PFSK-1 (cell line): ENCODE data around the gene YTHDF1.

Experiments used
- FOXP2 ChIP-seq: optimal IDR thresholded peaks from 2 replicates; pipeline ENCODE3; 2011; ENCODE audit warnings: borderline replicate concordance, control low read depth, inconsistent platforms; ENCODE audit not compliant: insufficient read depth; ENCODE audit errors: extremely low read length, extremely low read depth
- POLR2AphosphoS5 ChIP-seq: IDR thresholded peaks from 2 replicates; pipeline ENCODE4 v1.6.1; 2012; ENCODE audit warnings: low read depth, mild to moderate bottlenecking, control low read depth, low read length, moderate library complexity
- REST ChIP-seq, 2 experiments: IDR thresholded peaks; 2 replicates each; pipeline versions ENCODE4 v1.6.1 to v1.8.0; 2011 to 2012; ENCODE audit warnings: low read depth in 2 of 2, low read length in 2 of 2, control low read depth in 1 of 2, inconsistent platforms in 1 of 2, mild to moderate bottlenecking in 1 of 2, moderate library complexity in 1 of 2; ENCODE audit not compliant: insufficient read depth in 1 of 2
- SIN3A ChIP-seq: IDR thresholded peaks from 2 replicates; pipeline ENCODE4 v1.6.1; 2012; ENCODE audit warnings: mild to moderate bottlenecking, low read length, moderate library complexity, borderline replicate concordance; ENCODE audit not compliant: insufficient read depth
- TAF1 ChIP-seq: IDR thresholded peaks from 2 replicates; pipeline ENCODE4 v1.6.1; 2012; ENCODE audit warnings: low read length, control low read depth, borderline replicate concordance; ENCODE audit not compliant: insufficient read depth

Gene YTHDF1

GRCh38 chr20:63212393-63212730, 3.6 kb downstream of the YTHDF1 start:
- TF ChIP-seq SIN3A (no peak), POLR2AphosphoS5 (no peak), FOXP2 (no peak), REST (IDR thresholded peaks at IDR 0.05; ENCODE audit: insufficient read depth in 1 of 2, low read depth in 2 of 2, low read length in 2 of 2) (no peak)

GRCh38 chr20:63210011-63210605, 5.8 kb downstream of the YTHDF1 start:
- no peak for TF ChIP-seq TAF1
- no peak for TF ChIP-seq REST (IDR thresholded peaks at IDR 0.05; ENCODE audit: insufficient read depth in 1 of 2, low read depth in 2 of 2, low read length in 2 of 2)
- no peak for TF ChIP-seq POLR2AphosphoS5
- no peak for TF ChIP-seq FOXP2
- no peak for TF ChIP-seq SIN3A

GRCh38 chr20:63208346-63208909, 7.5 kb downstream of the YTHDF1 start:
- no peak for TF ChIP-seq TAF1
- no peak for TF ChIP-seq SIN3A
- no peak for TF ChIP-seq FOXP2
- TF ChIP-seq POLR2AphosphoS5 = no peak
- TF ChIP-seq REST (IDR thresholded peaks at IDR 0.05; ENCODE audit: insufficient read depth in 1 of 2, low read depth in 2 of 2, low read length in 2 of 2) = no peak

- TF ChIP-seq SIN3A = no peak
Observed at GRCh38 chr20:63206878-63207277, 9.1 kb downstream of the YTHDF1 start.

- TF ChIP-seq FOXP2 (no peak), SIN3A (no peak), POLR2AphosphoS5 (no peak), TAF1 (no peak), REST (IDR thresholded peaks at IDR 0.05; ENCODE audit: insufficient read depth in 1 of 2, low read depth in 2 of 2, low read length in 2 of 2) (no peak)
Observed at GRCh38 chr20:63205896-63206295, 10.0 kb downstream of the YTHDF1 start.
